PC-9 (cell line): ENCODE data around the gene VWA3A.

Source experiments
- EZH2 ChIP-seq: fragments of 200-600 bp; sonication (generic); IDR thresholded peaks from 2 replicates; pipeline ENCODE4 v1.8.0; 2017; ENCODE audit warnings: antibody characterized with exemption, low read depth
- TF ChIP-seq, protein P1 (sequence below): fragments of 200-600 bp; sonication (generic); conservative IDR thresholded peaks from 2 replicates; pipeline ENCODE4 v1.6.1; 2017; ENCODE audit warnings: mixed run types, antibody characterized with exemption, mild to moderate bottlenecking, moderate library complexity

DNA sequence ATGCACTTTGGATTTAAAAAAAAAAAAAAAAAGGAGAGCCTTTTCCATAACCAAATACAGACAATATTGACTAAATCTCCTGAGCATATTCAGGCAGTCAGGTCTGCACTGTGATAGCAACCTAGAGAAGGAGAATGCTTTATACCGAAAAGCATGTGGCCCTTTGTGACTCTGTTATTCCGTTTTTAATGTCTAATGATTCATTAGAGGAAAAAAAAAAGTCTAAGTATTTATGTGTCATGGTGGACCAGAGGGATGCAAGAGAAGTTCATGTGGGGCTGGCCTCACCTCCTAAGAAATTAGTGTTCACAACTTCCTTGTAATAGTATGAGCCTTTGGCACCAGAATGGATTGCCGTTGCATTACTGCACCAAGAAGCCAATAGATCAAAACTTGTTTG, 11.3 kb upstream of the VWA3A start:
- TF ChIP-seq, protein P1, sequence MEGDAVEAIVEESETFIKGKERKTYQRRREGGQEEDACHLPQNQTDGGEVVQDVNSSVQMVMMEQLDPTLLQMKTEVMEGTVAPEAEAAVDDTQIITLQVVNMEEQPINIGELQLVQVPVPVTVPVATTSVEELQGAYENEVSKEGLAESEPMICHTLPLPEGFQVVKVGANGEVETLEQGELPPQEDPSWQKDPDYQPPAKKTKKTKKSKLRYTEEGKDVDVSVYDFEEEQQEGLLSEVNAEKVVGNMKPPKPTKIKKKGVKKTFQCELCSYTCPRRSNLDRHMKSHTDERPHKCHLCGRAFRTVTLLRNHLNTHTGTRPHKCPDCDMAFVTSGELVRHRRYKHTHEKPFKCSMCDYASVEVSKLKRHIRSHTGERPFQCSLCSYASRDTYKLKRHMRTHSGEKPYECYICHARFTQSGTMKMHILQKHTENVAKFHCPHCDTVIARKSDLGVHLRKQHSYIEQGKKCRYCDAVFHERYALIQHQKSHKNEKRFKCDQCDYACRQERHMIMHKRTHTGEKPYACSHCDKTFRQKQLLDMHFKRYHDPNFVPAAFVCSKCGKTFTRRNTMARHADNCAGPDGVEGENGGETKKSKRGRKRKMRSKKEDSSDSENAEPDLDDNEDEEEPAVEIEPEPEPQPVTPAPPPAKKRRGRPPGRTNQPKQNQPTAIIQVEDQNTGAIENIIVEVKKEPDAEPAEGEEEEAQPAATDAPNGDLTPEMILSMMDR = no peak
- no peak for TF ChIP-seq EZH2
